DMS53 treated with DMSO at 0.1 percent for 48 hours (cell line): ENCODE measurements around the gene DOCK3.
"Not testable (repeated sequence)": the region's sequence is repeated elsewhere in the genome, so short reads cannot be mapped to it uniquely, and the experiment has no call there.

Source experiments
- DNase-seq: peaks from one replicate; lab custom pipeline; 2025; ENCODE audit not compliant: unreplicated experiment; lab: John Stamatoyannopoulos, UW

DOCK3 gene

GRCh38 chr3:51295625-51296024, 620.9 kb downstream of the DOCK3 start:
- DNase-seq, result no peak

- DNase-seq, result no peak
Measured at GRCh38 chr3:51297333-51297732, 622.6 kb downstream of the DOCK3 start.

- DNase-seq, result no peak
Measured at GRCh38 chr3:51304230-51304629, 629.5 kb downstream of the DOCK3 start.

GRCh38 chr3:51306093-51306492, 631.4 kb downstream of the DOCK3 start:
- DNase-seq, result no peak

- no peak for DNase-seq
Measured at GRCh38 chr3:51307458-51307857, 632.7 kb downstream of the DOCK3 start.

GRCh38 chr3:51307945-51308607, 633.3 kb downstream of the DOCK3 start:
- not testable (repeated sequence) for DNase-seq

- DNase-seq, result no peak
Measured at GRCh38 chr3:51311055-51311454, 636.3 kb downstream of the DOCK3 start.

GRCh38 chr3:51328206-51328605, 653.5 kb downstream of the DOCK3 start:
- DNase-seq, result no peak

DNA sequence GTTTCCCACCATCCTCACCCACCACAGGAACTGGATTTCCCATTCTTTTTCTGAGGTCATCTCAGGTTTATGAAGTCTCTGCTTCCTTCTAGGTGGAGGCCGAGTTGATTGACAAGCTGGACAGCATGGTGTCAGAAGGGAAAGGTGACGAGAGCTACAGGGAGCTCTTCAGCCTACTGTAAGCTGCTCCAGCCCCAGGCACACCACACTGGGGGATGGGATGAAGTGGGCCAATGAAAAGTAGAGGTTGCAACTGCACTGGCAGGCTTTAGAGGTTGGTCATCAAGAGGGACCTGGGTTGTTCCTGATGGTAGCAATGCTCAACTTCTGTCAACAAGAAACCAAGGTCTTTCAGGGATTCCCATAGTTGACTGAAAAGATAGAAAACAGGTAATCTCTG, 655.3 kb downstream of the DOCK3 start:
- DNase-seq, result no peak

- DNase-seq, result no peak
Measured at GRCh38 chr3:51332156-51332555, 657.4 kb downstream of the DOCK3 start.

- no peak for DNase-seq
Measured at GRCh38 chr3:51333021-51333420, 658.3 kb downstream of the DOCK3 start.

- DNase-seq, result no peak
Measured at GRCh38 chr3:51336261-51336660, 661.5 kb downstream of the DOCK3 start.

- DNase-seq, result no peak
Measured at GRCh38 chr3:51337666-51338065, 662.9 kb downstream of the DOCK3 start.

DNA sequence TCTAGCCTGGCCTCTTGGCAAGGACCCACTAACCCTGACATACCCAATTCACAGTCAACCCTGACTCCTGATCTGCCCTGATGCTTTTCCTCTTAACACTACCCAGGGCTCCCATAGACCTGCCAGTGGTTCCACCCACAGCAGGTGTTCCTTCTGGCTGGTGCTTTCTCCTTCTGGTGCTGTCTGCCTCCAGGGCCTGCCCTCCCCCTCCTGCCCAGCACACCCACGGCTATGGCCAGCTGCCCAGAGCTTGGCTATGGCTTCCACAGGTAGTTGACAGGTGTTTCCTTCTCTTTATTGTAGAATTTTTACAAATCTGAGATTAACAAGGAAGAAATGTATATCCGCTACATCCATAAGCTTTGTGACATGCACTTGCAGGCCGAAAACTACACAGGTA, 663.9 kb downstream of the DOCK3 start:
- DNase-seq, result no peak

DNA sequence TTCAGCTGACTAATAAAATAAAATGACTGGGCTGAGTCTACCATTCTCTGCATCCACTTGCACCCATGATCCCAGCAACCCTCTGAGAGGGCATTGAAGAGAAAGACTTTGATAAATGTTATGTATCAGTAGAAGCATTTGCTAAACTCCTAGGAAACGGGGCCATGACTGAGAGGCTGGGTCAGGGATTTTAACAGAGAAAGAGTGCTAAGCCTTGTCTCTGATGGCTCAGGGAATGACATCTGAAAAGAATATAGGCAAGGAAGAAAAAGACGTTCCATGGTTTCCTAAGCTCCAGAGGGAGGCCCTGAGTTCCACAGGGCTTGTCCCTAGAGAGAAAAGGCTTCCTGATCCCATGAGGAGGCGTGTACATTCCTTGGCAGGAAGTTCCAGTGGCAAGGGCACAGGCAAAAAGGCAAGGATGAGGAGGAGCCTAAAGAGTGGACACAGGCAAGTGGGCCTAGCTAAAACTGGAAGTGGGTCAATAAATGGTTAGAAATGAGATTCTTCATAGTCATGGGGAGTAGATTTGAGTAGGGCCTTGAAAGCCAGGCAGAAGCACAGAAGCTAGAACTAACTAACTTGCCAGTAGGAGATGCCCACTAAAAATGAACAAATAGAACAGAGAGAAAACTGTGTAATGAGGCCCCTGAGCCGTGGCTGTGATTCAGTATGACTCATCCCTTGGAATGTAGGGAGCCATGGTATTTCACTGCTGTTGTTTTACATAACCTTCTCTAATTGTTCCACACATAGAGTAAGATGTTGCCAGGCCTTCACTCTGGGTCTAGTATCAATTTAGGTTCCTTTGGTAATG, 665.5 kb downstream of the DOCK3 start:
- DNase-seq, result no peak

GRCh38 chr3:51340989-51341636, 666.4 kb downstream of the DOCK3 start:
- DNase-seq, result no peak

GRCh38 chr3:51343918-51344687, 669.4 kb downstream of the DOCK3 start:
- no peak for DNase-seq

DNA sequence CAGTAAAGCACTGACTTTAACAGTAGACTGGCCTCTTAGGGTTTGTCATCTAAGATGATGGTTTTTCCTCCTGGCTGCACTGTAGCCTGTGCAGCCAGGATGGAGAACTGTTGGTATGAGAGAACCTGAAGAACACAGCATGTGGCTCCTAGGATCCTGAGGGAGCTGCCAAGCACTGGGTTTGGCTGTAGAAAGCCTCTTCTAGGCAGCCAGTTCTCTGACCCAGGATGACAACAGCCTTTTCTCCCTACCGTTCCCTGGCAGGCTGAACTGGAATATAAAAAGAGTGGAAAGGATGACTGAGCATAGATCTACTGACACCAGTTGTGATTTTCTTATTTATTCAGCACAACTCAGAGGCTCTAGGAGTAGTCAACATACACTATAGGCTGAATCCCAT, 676.0 kb downstream of the DOCK3 start:
- no peak for DNase-seq

- DNase-seq, result no peak
Measured at GRCh38 chr3:51353131-51353530, 678.4 kb downstream of the DOCK3 start.

- DNase-seq, result no peak
Measured at GRCh38 chr3:51353691-51354090, 679.0 kb downstream of the DOCK3 start.

DNA sequence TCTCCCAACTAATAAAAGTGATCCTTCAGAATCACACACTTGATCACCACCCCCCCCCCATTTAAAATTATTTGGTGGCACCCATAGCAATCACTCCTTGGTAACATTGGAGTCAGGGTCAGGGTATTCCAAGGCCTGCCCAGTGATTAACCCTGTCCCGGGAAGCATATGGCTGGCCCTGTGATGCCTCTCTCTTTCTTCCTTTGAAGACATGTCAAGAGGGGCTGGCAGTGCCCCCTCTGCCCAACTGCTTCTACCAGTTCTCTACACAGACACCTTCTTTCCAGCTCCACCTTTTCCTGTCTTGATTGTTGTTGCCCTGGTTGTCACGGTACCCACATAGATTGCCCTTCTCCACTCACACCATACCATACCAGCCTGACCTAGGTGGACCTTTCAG, 679.4 kb downstream of the DOCK3 start:
- no peak for DNase-seq
